NCI-H526 treated with DMSO at 0.1 percent for 48 hours (cell line): ENCODE data around the gene FBLIM1.

Experiments used
- DNase-seq: peaks from one replicate; lab custom pipeline; 2025; lab: John Stamatoyannopoulos, UW

The FBLIM1 gene

DNA sequence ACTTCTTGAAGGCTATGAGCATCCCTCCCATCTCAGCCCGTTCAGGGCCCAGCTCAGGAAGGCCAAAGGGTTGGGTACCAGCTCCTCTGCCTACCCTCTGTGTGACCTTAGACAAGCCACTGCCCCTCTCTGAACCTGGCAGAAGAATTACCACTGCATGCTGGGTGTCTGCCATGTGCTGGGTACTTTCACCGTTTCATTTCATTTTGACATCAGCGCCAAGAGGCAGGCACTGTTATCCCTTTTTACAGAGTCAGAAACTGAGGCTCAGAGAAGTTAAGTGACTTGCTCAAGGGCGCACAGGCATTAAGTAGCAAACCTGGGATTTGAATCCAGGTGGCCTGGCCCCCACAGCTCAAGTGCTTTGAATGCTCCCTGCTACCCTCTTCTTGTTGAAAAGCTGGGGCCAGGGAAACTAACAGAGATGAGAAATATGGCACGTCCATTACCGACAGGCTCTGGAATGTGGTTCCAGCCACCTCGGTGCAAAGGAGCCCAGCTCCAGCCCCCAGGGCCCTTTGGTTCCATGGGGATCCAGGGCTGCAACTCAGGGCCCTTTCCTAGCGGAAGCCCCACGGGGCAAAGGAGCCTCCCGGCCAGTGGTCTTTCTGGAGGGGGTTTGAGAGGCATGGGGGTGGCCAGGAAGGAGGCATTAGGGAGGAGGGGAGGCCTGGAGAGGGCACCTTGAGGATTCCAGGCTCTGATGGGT lies 9.8 kb upstream of the FBLIM1 start:
- no peak for DNase-seq

DNA sequence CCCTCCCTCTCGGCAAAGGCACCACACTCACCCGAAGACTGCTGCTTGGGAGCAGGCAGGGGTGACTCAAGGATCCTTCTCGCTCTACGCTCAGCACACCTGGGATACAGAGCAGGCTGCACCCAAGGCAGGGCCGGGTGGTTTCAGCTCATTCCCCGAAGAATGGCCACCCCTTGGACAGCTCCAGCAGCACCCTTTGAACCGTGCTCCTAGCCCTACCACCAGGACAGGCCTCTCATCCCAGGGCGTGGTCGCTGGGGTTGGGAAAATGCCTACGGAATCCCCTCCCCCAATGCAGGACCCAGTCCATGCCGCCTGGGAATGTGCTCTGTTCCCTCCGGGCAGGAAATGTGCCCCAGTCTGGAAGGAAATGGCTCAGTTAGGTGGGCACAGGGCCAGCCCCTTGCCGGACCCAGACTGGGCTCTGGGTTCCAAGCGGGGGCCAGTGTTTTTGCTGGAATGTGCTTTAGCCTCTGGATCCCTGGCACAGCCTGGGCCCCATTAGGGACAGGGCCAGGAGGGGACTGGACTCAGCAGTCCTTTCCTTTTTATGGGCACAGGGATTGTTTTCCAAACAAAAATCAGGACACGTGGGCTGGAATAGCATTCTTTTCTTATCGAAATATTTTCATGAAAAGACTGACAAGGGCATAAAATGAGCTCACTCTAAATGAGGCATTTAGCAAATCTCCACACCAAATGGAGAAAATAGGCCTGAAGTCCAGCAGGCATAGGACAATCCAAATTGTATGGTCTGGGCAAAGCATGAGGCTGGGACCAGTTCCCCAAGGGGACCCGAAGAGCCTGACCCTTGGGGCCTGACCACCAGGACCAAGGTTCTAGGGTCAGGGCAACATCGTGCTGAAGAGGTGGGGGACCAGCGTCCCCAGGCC lies 8.9 kb upstream of the FBLIM1 start:
- no peak for DNase-seq

DNA sequence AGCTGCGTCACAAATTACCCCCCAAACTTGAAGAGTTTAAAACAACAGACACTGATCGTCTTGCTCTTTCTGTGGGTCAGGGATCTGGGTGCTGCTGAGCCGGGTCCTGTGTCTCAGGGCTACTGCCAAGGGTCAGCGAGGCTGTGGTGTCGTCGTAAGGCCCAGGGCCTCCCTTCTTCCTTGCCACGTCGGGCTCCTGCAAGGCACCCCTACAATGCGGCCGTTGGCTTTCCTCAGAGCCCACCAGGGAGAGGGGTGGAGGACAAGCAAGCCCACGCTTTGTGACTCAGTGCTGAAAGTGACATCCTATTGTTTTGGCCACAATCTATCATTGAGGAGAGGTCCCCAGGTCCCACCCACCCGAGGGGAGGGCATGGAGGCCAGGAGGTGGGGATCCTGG lies 7.7 kb upstream of the FBLIM1 start:
- no peak for DNase-seq

DNA sequence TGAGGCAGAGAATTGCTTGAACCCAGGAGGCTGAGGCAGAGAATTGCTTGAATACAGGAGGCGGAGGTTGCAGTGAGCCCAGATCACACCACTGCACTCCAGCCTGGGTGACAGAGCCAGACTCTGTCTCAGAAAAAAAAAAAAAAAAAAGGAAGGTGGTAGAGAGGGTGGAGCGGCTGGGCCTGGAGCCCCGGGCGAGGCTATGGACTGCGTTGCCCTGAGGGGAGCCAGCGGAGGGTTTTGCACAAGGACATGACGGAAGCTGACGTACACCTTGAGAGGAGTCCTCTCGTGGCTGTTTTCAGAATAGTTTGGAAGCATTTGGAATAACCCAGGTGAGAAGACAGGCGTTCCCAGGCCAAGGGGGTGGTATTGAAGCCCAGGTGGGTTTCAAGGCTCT lies 6.9 kb upstream of the FBLIM1 start:
- no peak for DNase-seq

DNA sequence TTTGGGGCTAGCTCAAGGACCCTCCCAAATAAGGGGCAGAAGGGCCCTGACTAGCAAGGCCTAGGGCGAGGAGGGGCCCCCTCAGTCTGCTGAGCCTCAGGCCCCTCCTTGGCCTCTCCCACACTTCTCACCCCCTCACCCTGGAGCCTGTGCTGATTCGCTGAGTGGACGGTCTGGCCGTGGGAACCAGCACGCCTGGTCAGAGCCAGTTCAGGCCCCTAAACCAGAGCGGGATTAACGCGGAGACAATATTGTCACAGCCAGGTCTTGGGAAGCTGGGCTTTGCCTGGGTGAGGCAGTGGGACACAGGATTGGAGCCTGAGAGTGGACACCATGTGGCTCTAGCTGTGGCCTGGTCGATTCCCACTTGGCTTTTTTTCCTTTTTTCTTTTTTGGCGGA lies 4.8 kb upstream of the FBLIM1 start:
- no peak for DNase-seq

DNA sequence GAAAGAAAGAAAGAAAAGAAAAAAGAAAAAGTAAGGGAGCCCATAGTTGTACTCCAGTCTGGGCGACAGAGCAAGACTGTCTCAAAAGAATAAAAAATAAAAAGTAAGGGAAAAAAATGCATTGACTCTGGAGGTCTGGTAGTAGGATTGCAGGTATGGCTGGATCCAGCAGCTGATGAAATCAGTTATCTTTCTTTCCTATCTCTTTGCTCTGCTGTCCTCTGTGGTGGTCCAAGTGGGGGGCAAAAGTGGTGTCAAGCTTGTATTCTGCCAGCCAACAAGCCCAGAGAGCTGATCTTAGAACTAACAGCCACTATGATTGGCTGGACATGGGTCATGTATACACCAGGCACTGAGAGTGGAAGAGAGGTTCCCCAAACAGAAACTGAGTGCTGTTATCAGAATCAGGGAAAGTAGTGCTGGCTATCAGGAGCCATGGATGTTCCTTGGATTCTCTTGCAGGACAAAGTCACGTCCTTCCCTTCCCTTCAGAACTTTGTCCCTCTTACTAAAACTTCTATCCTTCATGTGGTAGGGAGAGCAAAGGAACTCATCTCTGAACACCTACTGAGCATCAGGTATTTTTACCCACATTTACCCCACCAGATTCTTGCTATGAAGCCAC lies 3.5 kb upstream of the FBLIM1 start:
- DNase-seq, result no peak

DNA sequence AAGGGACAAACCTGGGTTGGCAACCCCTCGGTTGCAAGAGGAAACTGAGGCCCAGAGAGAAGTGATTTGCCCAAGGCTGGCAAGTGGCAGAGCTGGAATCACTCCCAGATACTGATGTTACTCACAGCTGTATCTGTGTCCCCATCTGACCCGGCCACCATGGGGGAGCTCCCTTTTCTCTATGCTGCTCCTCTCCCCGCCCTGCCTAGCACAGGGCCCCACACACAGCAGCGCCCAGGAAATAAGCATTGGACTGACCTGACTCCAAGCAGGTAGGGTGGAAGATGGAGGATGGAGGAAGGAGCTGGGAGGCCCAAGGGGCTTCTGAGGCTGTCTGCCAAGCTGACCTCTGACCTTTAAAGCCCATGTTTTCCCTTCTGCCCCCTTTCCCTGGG lies 3.0 kb upstream of the FBLIM1 start:
- no peak for DNase-seq

DNA sequence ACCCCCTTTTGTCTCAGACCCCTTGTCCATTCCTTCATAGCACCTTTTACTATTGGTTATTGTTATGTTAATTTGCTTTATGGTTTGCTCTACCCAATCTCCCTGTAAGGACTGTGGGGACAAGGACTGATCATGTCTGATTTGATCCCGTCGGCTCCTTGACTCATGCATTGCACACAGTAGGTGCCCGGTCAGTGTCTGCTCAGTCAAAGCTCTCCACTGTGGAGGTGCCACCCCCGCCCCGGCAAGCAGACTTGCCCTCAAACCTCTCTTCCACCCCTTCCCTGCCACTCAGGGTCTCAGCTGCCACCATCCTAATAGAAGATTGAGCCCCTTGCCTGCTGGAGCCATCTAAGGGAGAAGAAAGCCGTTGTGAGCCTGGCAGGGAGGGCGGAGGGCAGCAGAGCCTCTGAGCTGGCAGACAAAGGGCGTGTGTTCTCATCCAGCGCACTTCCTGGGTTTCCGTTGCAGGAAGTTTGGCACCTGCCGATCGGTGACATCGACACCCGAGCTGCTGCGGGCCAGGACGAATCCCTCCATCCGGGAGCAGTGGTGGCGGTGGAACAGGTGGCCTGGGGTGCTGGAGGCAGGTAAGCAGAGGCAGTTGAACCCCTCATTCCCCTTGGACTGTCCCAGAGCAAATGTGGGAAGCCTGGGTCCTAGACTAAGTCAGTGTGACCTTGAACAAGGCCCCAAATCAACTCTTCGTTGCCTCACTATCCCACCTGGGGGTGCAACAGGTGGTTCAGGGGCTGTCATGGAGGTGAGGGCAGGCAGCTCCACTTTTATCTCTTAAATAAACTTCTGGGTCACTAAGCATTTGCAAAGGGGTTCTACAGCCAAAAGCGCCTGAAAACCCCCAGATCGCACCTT lies 2.2 kb upstream of the FBLIM1 start:
- DNase-seq, result peak; percentile 91

DNA sequence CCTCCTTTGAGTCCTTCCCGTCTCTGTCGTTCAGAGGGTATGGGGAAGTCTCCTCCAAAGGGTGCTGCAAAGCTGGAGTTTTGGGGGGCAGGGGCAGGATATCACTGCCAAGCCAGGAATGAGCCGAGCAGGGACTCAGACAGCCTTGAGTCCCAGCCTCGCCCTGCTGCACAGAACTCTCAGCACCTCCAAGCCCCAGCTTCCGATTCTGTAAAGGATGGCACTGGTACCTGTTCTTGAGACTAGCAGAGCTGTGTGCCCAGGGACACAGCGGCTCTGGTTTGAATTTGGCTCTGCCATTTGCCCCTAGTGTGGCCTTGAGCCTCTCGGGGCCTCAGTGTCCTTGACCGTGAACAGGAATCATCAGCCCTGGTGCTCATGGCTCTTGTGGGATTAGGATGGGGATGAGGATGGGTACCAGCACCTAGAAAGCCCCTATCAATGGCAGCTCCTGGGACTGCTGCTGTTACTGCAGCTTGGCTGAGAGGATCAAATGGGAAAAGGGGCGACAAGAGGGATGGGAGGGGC lies 1.5 kb upstream of the FBLIM1 start:
- DNase-seq, result peak; percentile 43

DNA sequence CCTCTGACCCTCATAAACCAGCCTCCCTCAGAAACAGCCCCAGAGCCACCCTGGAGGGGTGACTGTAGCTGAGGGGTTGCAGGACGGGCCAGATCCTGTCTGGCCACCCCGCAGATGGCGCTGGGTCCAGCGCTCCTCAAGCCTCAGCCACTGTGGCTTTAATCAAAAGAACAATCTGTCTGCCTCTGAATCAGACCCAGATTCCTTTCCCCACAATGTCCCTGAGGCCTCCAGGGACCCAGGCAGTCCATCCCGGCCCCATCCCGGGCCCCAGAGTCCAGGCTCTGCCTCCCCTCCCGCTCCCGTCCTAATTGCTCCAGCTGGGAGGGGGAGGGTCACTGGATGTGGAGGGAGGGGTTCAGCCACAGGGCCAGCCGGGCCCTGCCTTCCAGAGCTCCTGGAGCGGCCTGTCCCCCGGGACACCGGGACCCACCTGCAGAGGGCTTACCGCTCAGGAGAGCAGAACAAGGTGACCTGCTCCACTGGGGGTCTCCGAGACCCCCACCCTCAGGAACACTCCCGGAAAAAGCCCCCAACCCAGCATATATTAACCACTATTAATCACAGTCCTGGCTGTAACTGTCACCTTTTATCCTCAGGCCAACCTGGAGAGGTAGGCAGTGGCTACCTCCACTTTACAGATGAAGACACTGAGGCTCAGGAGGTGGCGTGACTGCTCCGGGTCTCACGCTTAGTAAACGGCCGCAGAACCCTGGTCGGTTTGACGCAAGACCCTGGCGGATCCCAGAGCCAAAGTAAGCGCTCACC lies 836 bp upstream of the FBLIM1 start:
- DNase-seq, result peak; percentile 59

DNA sequence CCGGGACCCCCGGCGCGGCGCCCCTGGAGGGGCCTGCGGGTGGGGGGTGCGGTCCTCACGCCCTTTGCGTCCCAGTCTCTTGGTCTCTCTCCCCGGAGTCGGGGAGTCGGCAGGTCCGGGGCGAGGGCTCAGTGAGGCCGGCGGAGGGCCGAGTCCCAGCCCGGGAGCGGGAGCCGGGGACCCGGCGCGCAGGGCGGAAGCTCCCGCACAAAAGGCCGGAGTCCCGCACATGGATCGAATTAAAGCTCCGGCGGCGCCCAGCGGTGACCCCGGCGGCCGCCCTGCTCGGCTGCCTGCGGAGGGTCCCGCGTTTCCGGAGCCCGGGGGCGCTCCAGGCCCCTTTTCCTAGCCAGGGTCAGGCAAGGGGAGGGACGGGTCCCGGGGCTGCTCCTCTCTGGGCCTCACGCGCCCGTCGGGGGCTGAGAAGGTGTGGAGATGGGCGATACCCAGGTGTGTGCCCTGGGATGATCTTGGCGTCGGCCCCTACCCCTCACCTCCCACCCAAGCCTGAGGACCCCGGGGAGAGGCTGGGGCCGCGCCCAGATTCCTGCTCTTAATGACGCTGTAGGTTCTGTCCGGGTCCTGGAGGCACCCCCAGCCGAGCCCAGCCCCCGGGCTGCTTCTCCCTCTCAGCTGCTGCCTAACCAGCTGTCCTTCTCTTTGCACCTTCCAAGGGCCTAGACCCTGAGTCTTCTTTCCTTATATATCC lies 512 bp downstream of the FBLIM1 start:
- DNase-seq, result no peak

DNA sequence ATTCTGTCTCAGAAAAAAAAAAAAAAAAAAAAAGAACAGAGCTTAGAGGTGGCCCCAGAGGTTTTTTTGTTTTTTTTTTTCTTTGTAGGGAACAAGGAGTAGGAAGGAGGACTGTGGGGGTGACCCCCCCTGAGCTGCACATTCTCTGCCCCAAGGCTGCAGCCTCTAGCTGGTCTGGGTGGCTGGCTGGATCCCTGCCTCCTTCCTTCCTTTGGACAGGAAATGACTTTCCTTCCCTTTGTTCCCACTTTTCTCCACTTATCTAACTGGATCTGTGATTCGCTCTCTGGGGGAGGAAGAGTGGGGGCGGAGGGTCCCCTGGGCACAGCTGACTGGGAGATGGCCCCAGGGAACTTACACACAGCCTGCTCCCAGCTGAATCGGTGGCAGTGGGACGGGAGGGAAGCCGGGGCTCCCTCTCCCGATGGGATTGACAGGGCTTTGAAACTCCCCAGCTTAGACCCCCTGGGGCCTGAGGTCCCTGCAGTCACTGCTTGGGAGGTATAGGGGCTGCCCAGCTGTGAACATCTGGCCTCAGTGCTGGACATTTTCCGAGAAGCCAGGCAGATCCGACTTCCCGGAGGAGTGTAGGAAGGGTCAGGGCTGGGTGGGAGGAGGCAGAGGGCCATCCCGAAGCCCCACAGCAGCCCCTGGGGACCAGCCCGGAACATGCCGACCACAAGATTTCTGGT lies 2.1 kb downstream of the FBLIM1 start:
- no peak for DNase-seq

DNA sequence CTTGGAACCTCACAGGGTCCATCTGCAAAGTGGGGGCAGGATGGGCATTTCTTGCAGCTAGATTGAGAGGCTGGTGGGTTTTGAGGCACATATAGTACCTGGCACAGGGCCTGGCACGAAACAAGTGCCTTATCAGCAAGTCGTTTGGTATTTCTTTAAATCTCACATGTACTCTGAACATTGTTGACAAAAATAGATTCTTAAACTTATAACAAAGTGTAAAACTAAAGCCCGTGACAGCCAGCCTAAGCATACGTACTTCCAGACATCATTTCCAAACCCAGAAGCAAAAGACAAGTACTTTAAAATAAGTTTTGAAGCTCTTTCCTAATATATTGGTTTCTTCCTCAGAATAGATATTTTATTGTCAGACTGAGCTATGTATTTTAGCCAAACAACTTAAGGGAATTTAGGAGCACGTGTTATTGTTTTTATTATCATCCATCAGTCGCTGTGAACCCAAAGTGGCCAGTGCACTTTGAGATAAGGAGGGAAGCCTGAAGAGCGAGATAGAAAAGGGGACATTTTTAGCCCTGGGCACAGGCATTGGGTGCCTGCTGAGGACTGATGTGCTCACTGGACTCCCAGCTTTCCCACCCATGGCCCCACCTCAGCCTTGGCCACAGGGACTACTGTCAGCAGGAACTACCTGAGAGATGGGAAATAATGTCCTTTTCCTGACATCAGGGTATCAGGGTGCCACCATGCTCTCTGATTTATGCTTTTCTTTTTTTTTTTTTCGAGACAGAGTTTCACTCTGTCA lies 3.0 kb downstream of the FBLIM1 start:
- no peak for DNase-seq

DNA sequence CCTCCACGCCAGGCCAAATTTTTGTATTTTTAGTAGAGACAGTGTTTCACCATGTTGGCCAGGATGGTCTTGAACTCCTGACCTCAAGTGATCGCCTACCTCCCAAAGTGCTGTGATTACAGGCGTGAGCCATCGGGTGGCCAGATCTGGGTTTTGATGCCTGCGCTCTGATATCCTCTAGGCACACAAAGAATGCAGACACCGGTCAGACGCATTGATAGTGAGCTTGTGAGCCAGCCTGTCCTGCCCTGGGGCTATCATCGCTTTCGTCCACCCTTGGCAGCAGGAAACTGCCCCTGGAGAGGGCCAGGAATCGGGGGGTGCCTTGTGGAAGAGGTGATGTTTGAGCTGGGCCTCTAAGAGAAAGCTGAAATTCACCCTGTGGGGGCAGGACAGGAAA lies 4.0 kb downstream of the FBLIM1 start:
- no peak for DNase-seq

DNA sequence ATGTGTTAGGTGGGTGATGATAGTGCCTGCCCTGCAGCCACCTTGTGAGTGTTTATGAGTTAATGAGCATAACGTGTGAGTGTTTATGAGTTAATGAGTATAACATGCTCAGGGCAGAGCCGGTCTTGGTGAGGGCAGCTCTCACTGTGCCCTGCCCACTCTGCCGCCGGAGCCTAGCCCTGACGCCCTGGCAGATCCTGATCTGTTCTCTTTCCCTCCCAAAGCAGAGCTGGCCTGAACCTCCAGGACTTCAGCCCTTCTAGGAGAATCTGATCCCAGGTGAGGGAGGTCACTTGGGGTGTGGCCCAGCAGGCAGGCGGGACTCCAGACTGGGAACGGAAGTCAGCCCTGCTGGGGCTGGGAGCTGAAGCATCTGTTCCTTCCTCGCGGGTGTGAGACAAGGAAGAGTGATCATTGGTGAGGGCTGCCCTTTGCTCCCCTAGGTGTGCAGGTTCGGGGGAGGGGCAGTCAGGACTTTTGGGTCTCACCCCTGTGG lies 5.7 kb downstream of the FBLIM1 start:
- no peak for DNase-seq

DNA sequence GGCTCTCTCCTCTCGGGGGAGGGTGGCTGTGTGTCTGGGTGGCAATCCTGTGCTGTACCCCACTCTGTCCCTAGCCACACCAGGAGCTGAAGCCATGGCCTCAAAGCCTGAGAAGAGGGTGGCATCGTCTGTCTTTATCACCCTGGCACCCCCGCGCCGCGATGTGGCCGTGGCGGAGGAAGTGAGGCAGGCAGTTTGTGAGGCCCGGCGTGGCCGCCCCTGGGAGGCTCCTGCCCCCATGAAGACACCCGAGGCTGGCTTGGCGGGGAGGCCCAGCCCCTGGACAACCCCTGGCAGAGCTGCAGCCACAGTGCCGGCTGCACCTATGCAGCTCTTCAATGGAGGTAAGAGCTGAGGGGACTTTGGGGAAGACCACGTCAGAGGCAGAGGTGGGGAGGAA lies 6.3 kb downstream of the FBLIM1 start:
- DNase-seq, result no peak

DNA sequence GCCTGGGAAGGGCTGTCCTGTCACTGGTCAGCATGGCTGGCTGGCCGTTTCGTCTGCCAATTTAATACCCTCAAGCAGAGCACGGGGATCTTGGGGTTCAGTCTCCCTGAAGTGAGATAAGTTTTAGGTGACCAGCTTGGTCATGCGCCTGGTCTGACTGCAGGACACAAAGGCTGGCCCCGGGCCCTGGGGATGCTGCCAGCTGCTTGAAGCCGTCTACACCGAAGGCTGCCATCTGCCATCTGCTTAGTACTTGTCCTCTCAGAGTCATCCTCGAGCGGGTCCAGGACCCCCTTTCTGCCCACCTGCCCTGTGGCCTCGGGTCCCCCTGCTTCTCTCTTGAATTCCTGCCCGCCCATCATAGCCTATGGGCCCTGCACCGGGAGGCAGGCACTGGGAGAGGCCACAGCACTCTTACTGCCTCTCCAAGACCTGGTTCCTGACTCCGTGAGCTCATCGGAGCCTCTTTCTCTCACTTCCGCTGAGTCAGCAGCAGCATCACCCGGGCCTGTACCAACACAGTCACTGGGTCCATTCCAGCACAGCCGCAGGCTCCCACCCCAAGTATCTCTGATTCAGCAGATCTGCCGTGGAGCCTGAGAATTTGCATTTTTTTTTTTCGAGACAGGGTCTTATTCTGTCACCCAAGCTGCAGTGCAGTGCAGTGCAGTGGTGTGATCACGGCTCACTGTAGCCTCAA lies 7.0 kb downstream of the FBLIM1 start:
- no peak for DNase-seq

DNA sequence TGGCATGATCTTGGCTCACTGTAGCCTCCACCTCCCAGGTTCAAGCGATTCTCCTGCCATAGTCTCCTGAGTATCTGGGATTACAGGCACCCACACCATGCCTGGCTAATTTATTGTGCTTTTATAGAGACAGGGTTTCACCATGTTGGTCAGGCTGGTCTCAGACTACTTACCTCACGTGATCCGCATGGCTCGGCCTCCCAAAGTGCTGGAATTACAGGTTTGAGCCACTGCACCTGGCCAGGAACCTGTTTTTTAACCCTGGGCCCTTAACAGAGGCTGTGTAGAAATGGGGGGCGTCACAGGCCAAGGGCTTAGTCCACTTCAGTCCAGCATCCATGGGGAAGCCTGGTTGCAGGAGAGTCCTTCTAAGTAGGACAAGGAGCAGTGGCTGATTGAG lies 9.3 kb downstream of the FBLIM1 start:
- DNase-seq, result no peak
